Measurements from ENCODE around the gene BIVM.

The BIVM gene

GRCh38 chr13:102784483-102784882, 14.4 kb upstream of the BIVM start:
- DNase-seq (ENCODE audit: low read depth, low spot score) = no peak

DNA sequence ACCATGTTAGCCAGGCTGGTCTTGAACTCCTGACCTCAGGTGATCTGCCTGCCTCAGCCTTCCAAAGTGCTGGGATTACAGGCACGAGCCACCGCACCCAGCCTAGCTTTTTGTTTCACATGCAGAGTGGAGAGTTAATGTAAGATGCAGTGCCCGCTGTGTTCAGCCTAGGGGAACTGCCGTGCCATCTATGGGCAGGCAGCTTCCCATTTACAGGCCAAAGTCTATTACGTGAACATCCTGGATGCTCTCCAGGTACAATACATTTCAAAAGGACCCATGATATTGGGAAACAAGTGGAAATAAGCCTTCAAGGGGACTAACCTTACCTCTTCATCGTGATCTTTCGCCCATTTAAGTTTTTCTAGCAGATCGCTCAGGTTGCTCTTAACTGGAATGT, 10.2 kb upstream of the BIVM start:
- no peak for DNase-seq (ENCODE audit: low read depth, low spot score)

DNA sequence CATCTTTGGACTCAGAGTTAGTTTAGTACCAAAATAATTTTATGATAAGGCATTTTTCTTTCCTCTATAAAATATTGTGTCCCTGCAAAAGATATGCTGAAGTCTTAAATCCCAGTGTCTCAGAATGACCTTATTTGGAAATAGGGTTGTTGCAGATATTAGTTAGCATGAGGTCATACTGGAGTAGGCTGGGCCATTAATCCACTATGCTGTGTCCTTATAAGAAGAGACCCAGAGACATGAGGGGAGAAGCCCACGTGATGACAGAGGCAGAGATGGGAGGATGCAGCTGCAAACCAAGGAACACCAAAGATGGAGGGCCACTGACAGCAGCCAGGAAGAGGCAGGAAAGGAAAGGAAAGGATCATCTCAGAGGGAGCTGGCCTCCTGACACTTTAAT, 6.5 kb upstream of the BIVM start:
- no peak for DNase-seq (ENCODE audit: low read depth, low spot score)

- no peak for DNase-seq (ENCODE audit: low read depth, low spot score)
These were observed 5.1 kb upstream of the BIVM start for GRCh38 chr13:102793611-102794355.

DNA sequence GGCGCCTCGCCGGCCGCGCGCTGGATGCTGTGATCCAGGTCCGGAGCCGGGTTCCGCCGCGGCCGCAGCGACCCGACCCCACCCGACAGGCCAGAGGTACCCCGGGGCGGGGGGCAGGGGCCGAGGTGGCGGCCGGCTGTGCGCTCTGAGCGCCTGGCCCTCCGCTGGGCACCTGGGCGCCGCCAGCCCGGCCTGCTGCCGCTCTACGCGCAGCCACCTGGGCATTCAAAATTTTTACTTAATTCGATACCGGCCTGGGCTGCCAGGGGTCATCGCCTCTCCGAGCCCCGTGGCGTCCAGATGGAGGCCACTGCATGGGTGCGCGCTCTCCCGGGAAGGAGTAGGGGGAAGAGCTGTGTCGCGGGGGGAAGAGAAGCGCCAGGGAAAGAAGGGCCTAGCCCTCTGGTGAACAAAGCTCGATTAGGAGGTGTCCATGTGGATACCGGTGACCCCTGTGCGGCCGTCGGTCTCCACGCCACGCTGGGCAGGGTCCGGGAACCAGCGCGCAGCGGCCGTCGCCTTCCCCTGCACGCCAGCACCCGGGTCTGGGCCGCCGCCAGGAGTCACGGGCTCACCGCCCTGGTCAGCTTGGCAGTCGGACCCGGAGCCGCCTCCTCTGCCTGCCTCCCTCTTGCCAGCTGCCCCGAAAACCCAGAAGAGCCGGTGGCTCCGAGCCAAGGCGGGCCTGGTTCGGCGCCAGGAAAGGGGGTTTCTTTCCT, 666 bp downstream of the BIVM start:
- no peak for DNase-seq (ENCODE audit: low read depth, low spot score)

- peak; percentile 43 for DNase-seq (ENCODE audit: low read depth, low spot score)
These were observed 1.5 kb downstream of the BIVM start for GRCh38 chr13:102800145-102801041.

GRCh38 chr13:102805680-102806079, 6.8 kb downstream of the BIVM start:
- DNase-seq (ENCODE audit: low read depth, low spot score) = no peak

- no peak for DNase-seq (ENCODE audit: low read depth, low spot score)
These were observed 8.8 kb downstream of the BIVM start for GRCh38 chr13:102807699-102808098.

DNA sequence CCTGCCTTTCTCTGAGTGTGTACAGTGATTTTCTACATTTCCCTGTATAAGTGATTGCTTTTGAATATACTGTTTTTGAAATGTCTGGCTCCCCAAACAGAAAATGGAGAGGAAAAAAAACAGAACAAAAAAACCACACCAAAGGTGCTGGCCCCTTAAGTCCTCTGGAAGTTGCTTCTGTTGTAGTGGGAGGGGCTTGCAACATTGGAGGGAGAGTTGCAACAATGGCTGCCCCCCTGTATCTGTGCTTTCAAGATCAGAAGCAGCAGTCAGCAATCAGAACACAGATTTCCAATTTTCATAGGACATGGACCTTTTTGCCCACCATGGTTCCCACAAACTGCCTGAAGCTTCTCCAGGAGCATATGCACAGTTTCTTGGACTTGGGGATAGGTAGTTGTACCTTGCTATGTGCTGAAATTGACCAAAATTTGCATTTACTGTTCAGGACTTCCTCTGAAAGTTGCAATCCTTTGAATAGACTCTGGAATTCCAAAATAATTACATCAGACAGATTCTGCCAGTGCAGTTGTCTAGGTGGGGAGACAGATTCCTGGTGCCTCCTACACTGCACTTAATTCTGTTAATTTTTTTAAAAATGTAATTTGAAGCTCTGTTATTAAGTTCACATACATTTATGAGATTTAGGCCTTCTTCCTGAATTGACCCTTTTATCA, 13.8 kb downstream of the BIVM start:
- DNase-seq (ENCODE audit: low read depth, low spot score) = no peak

GRCh38 chr13:102814025-102814607, 15.2 kb downstream of the BIVM start:
- DNase-seq (ENCODE audit: low read depth, low spot score) = no peak

- DNase-seq (ENCODE audit: low read depth, low spot score) = no peak
These were observed 15.9 kb downstream of the BIVM start for GRCh38 chr13:102814793-102815192.

DNA sequence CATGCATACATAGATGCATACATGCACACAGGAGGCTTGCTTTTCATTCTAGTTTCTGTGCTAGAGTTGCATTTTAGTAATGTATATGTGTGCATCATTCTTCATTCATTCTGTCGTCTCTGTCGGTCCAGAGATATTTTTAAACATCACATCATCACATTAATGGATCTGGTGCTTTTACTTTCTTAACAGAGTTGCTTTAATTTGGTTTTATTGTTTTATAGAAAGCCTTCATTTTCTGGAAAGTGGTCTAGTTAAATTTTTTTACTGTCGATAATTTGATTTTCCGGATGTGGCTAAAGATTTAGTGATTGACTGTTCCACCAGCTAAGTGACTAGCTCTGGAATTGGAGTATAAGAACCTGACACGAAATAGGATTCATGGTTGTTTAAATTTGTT, 16.9 kb downstream of the BIVM start:
- no peak for DNase-seq (ENCODE audit: low read depth, low spot score)

- no peak for DNase-seq (ENCODE audit: low read depth, low spot score)
These were observed 17.8 kb downstream of the BIVM start for GRCh38 chr13:102816708-102817107.

GRCh38 chr13:102817241-102817640, 18.3 kb downstream of the BIVM start:
- no peak for DNase-seq (ENCODE audit: low read depth, low spot score)

- DNase-seq (ENCODE audit: low read depth, low spot score) = no peak
These were observed 19.0 kb downstream of the BIVM start for GRCh38 chr13:102817907-102818306.

DNA sequence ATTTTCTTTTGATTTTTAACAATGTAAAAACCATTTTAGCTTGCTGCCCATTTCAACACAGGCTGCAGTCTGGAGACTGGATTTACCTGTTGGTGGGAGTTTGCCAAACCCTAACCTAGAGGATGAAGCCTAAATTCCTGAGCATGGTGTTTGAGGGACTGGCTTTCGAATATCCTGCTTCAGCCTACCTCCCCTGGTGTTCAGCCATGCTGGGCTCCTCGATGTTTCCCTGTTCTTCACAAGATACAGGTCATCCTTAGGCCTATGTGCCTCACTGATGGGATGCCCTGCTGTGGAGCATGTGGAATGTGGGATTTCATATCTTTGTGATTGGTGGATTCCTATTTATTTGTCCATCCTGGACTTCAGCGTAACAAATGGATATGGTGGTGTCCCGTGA, 26.5 kb downstream of the BIVM start:
- no peak for DNase-seq (ENCODE audit: low read depth, low spot score)

GRCh38 chr13:102825921-102826706, 27.2 kb downstream of the BIVM start:
- no peak for DNase-seq (ENCODE audit: low read depth, low spot score)

DNA sequence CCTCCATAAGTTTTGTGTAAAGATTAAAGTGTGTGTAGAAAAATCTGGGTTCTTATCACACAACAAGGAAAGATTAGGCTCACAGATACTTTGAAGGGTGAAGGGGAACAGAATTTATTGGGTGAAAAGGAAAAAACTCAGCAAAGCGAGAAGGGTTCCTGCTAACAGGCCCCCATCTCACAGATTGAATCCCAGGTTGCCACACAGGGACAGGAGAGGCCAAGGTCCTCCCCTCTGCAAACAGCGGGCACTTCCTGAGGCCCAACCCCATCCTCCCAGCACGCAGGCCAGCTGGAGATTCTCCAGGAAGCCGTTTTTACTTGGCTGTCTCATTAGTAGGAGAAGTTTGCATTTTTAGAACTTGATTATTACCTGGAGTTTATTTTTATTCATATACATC, 31.7 kb downstream of the BIVM start:
- no peak for DNase-seq (ENCODE audit: low read depth, low spot score)

- DNase-seq (ENCODE audit: low read depth, low spot score) = no peak
These were observed 37.6 kb downstream of the BIVM start for GRCh38 chr13:102836471-102836870.

- DNase-seq (ENCODE audit: low read depth, low spot score) = no peak
These were observed 39.4 kb downstream of the BIVM start for GRCh38 chr13:102838273-102838672.

- no peak for DNase-seq (ENCODE audit: low read depth, low spot score)
These were observed 40.1 kb downstream of the BIVM start for GRCh38 chr13:102838982-102839381.

Data from smooth muscle cell of the brain vasculature (primary cell).